ENCODE data around the gene BZW2. TPM values are rescaled to one million over a fixed set of nuclear protein-coding genes. Genes with fewer than 3 reads are reported as not detected.
A peak's percentile ranks its signal among the peaks of the same experiment; 100 is the strongest.

The BZW2 gene
- polyA plus RNA-seq, 2 donors = 32.9 to 47.9 TPM

- H3K9me3 ChIP-seq (ENCODE audit: control insufficient read depth in 2 of 2, insufficient read depth in 1 of 2, low read depth in 1 of 2, low read length in 1 of 2) = no peaks in the 10 kb centered on the region
- no peaks in the 10 kb centered on the region for H3K36me3 ChIP-seq (ENCODE audit: control insufficient read depth in 2 of 2, insufficient read depth in 2 of 2, low read length in 1 of 2)
- no peak overlapping the region for H3K4me3 ChIP-seq (ENCODE audit: low read depth in 1 of 2, low read length in 2 of 2)
- WGBS, 2 donors = 59 to 74% methylated on average over 1 of the region's 1 CpG
- H3K27ac ChIP-seq (ENCODE audit: low read depth in 2 of 2, low read length in 1 of 2) = no peak overlapping the region
- no peaks in the 10 kb centered on the region for H3K4me1 ChIP-seq (ENCODE audit: control insufficient read depth in 2 of 2, insufficient read depth in 2 of 2, low read length in 1 of 2)
- H3K27me3 ChIP-seq (ENCODE audit: control insufficient read depth in 1 of 2, insufficient read depth in 2 of 2, low read length in 2 of 2) = no peaks in the 10 kb centered on the region
Observed at GRCh38 chr7:16747102-16747501, 101.1 kb downstream of the BZW2 start.

GRCh38 chr7:16753102-16753931 lies 107.3 kb downstream of the BZW2 start, which contains the start of gene TSPAN13:
Gene TSPAN13, plus strand, starts transcription at chr7:16753755. Its CDS starts 213 bp downstream, at chr7:16753968.
- WGBS, 2 donors = 4% methylated on average over 48 of the region's 48 CpGs
- H3K27me3 ChIP-seq (ENCODE audit: control insufficient read depth in 1 of 2, insufficient read depth in 2 of 2, low read length in 2 of 2) = no peaks in the 10 kb centered on the region
- H3K9me3 ChIP-seq (ENCODE audit: control insufficient read depth in 2 of 2, insufficient read depth in 1 of 2, low read depth in 1 of 2, low read length in 1 of 2) = peaks cover 0 to 2% of the 10 kb centered on the region in 2 donors
- peak within 1 kb of the TSS; percentile 76 to 87 for H3K4me3 ChIP-seq (ENCODE audit: low read depth in 1 of 2, low read length in 2 of 2)
- no peaks in the 10 kb centered on the region for H3K4me1 ChIP-seq (ENCODE audit: control insufficient read depth in 2 of 2, insufficient read depth in 2 of 2, low read length in 1 of 2)
- no peaks in the 10 kb centered on the region for H3K36me3 ChIP-seq (ENCODE audit: control insufficient read depth in 2 of 2, insufficient read depth in 2 of 2, low read length in 1 of 2)
- H3K27ac ChIP-seq (ENCODE audit: low read depth in 2 of 2, low read length in 1 of 2) = peak within 1 kb of the TSS; percentile 20 to 74

- Histone ChIP-seq H3K27me3 (ENCODE audit: control insufficient read depth in 1 of 2, insufficient read depth in 2 of 2, low read length in 2 of 2) (no peaks in the 10 kb centered on the region), H3K4me1 (ENCODE audit: control insufficient read depth in 2 of 2, insufficient read depth in 2 of 2, low read length in 1 of 2) (no peaks in the 10 kb centered on the region), H3K9me3 (ENCODE audit: control insufficient read depth in 2 of 2, insufficient read depth in 1 of 2, low read depth in 1 of 2, low read length in 1 of 2) (peaks cover 0 to 2% of the 10 kb centered on the region in 2 donors), H3K27ac (ENCODE audit: low read depth in 2 of 2, low read length in 1 of 2) (peak overlapping the region; percentile 4 to 66), H3K36me3 (ENCODE audit: control insufficient read depth in 2 of 2, insufficient read depth in 2 of 2, low read length in 1 of 2) (no peaks in the 10 kb centered on the region), H3K4me3 (ENCODE audit: low read depth in 1 of 2, low read length in 2 of 2) (peak overlapping the region; percentile 76 to 87)
- 5% methylated on average over 58 of the region's 58 CpGs for WGBS, 2 donors
Observed at GRCh38 chr7:16753932-16754855, 108.2 kb downstream of the BZW2 start.

- 38 to 47% methylated on average over 6 of the region's 6 CpGs for WGBS, 2 donors
- Histone ChIP-seq H3K4me1 (ENCODE audit: control insufficient read depth in 2 of 2, insufficient read depth in 2 of 2, low read length in 1 of 2) (no peaks in the 10 kb centered on the region), H3K9me3 (ENCODE audit: control insufficient read depth in 2 of 2, insufficient read depth in 1 of 2, low read depth in 1 of 2, low read length in 1 of 2) (peaks cover 0 to 2% of the 10 kb centered on the region in 2 donors), H3K36me3 (ENCODE audit: control insufficient read depth in 2 of 2, insufficient read depth in 2 of 2, low read length in 1 of 2) (no peaks in the 10 kb centered on the region), H3K4me3 (ENCODE audit: low read depth in 1 of 2, low read length in 2 of 2) (peak overlapping the region in 1 of 2 donors; percentile 87), H3K27ac (ENCODE audit: low read depth in 2 of 2, low read length in 1 of 2) (no peak overlapping the region), H3K27me3 (ENCODE audit: control insufficient read depth in 1 of 2, insufficient read depth in 2 of 2, low read length in 2 of 2) (no peaks in the 10 kb centered on the region)
Observed at GRCh38 chr7:16754856-16755317, 108.9 kb downstream of the BZW2 start.

GRCh38 chr7:16755397-16755796 lies 109.4 kb downstream of the BZW2 start:
- Histone ChIP-seq H3K4me1 (ENCODE audit: control insufficient read depth in 2 of 2, insufficient read depth in 2 of 2, low read length in 1 of 2) (no peaks in the 10 kb centered on the region), H3K36me3 (ENCODE audit: control insufficient read depth in 2 of 2, insufficient read depth in 2 of 2, low read length in 1 of 2) (no peaks in the 10 kb centered on the region), H3K4me3 (ENCODE audit: low read depth in 1 of 2, low read length in 2 of 2) (peak overlapping the region in 1 of 2 donors; percentile 87), H3K27me3 (ENCODE audit: control insufficient read depth in 1 of 2, insufficient read depth in 2 of 2, low read length in 2 of 2) (no peaks in the 10 kb centered on the region), H3K27ac (ENCODE audit: low read depth in 2 of 2, low read length in 1 of 2) (no peak overlapping the region), H3K9me3 (ENCODE audit: control insufficient read depth in 2 of 2, insufficient read depth in 1 of 2, low read depth in 1 of 2, low read length in 1 of 2) (peaks cover 0 to 2% of the 10 kb centered on the region in 2 donors)

Other genes with a start within 250 kb of the BZW2 start
- gene CRPPA, start 224.6 kb upstream of the BZW2 start, polyA plus RNA-seq = under 1 TPM; 0.12 to 0.22 TPM
- gene SOSTDC1, start 180.4 kb upstream of the BZW2 start, polyA plus RNA-seq = 1 to 10 TPM; 1.1 to 2.1 TPM
- gene LRRC72, start 119.4 kb upstream of the BZW2 start, polyA plus RNA-seq = not detected
- gene ANKMY2, start 427 bp upstream of the BZW2 start, polyA plus RNA-seq = 1 to 10 TPM; 5.0 to 5.9 TPM
- gene TSPAN13, start 107.6 kb downstream of the BZW2 start, polyA plus RNA-seq = 10 to 100 TPM; 10.8 to 13.6 TPM
- gene AGR2, start 158.8 kb downstream of the BZW2 start, polyA plus RNA-seq = 1 to 10 TPM; 1.6 to 3.3 TPM
- gene AGR3, start 235.8 kb downstream of the BZW2 start, polyA plus RNA-seq = under 1 TPM in 1 of 2 donors, not detected in 1; 0.07 TPM

Data from esophagus (tissue), 2 donors.